Breast epithelium (tissue), 3 donors: Measurements from ENCODE around the gene BRINP1.

Source experiments
- POLR2A ChIP-seq: fragments of 450-650 bp; IDR thresholded peaks from one replicate; pipeline ENCODE4 v1.6.1; 2016; ENCODE audit warnings: antibody characterized with exemption, mild to moderate bottlenecking, moderate library complexity
- TF ChIP-seq, protein P1 (sequence below), 3 donors: fragments of 450-650 bp; IDR thresholded peaks; one replicate each; pipeline ENCODE4 v1.5.1; 2016 to 2017; ENCODE audit warnings: antibody characterized with exemption in 3 of 3, mild to moderate bottlenecking in 3 of 3, moderate library complexity in 3 of 3

DNA sequence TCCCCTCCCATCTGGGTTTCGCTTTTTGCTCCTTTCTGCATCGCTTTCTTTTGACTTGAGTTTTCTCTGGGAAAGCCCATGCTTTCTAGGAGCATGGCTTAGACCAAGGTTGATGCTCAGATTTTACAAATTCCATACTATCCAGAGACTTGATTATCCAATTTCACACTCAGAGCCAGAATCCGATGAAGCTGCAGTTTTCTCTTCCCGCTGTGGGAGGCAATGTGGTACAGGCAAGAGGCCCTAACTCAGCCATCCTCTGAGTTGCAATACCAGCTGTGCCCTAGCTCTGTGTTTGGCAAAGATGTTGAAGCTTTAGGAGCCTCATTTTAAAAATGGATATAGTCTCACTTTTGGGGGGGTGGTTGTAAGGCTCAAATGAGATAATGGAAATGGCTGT is 85.1 kb downstream of the BRINP1 start:
- TF ChIP-seq, protein P1, sequence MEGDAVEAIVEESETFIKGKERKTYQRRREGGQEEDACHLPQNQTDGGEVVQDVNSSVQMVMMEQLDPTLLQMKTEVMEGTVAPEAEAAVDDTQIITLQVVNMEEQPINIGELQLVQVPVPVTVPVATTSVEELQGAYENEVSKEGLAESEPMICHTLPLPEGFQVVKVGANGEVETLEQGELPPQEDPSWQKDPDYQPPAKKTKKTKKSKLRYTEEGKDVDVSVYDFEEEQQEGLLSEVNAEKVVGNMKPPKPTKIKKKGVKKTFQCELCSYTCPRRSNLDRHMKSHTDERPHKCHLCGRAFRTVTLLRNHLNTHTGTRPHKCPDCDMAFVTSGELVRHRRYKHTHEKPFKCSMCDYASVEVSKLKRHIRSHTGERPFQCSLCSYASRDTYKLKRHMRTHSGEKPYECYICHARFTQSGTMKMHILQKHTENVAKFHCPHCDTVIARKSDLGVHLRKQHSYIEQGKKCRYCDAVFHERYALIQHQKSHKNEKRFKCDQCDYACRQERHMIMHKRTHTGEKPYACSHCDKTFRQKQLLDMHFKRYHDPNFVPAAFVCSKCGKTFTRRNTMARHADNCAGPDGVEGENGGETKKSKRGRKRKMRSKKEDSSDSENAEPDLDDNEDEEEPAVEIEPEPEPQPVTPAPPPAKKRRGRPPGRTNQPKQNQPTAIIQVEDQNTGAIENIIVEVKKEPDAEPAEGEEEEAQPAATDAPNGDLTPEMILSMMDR (IDR thresholded peaks at IDR 0.05) = no peak
- no peak for TF ChIP-seq POLR2A
